ENCODE results near the gene MYRF.
A peak's percentile ranks its signal among the peaks of the same experiment; 100 is the strongest.

MYRF gene

GRCh38 chr11:61778357-61778886 lies 26.0 kb downstream of the MYRF start:
- no peak for DNase-seq

- DNase-seq, result no peak
Observed at GRCh38 chr11:61778920-61779650, 26.6 kb downstream of the MYRF start.

- no peak for DNase-seq
Observed at GRCh38 chr11:61779666-61780525, 27.5 kb downstream of the MYRF start.

GRCh38 chr11:61780581-61781162 lies 28.2 kb downstream of the MYRF start:
- no peak for DNase-seq

GRCh38 chr11:61781585-61781984 lies 29.1 kb downstream of the MYRF start:
- DNase-seq, result no peak

- no peak for DNase-seq
Observed at GRCh38 chr11:61782299-61782698, 29.9 kb downstream of the MYRF start.

GRCh38 chr11:61782841-61783240 lies 30.4 kb downstream of the MYRF start:
- no peak for DNase-seq

GRCh38 chr11:61783717-61784505 lies 31.5 kb downstream of the MYRF start:
- DNase-seq, result no peak

GRCh38 chr11:61784506-61784805 lies 32.0 kb downstream of the MYRF start:
- DNase-seq, result no peak

- no peak for DNase-seq
Observed at GRCh38 chr11:61785837-61786402, 33.5 kb downstream of the MYRF start.

- peak; percentile 56 for DNase-seq
Observed at GRCh38 chr11:61787928-61788491, 35.6 kb downstream of the MYRF start.

- peak; percentile 83 for DNase-seq
Observed at GRCh38 chr11:61791737-61792309, 39.4 kb downstream of the MYRF start.

GRCh38 chr11:61792310-61793082 lies 40.1 kb downstream of the MYRF start, which contains the start of the genes FEN1 and TMEM258:
TSS of gene FEN1 (plus strand) at chr11:61792911. CDS start at chr11:61795362, 2,451 bp downstream.
TSS of gene TMEM258 (minus strand) at chr11:61792599. CDS start at chr11:61792558, 41 bp downstream.
- peak; percentile 97 for DNase-seq

GRCh38 chr11:61793083-61793828 lies 40.8 kb downstream of the MYRF start:
- DNase-seq, result peak; percentile 75

- no peak for DNase-seq
Observed at GRCh38 chr11:61793829-61794204, 41.4 kb downstream of the MYRF start.

GRCh38 chr11:61794579-61794978 lies 42.1 kb downstream of the MYRF start:
- no peak for DNase-seq

GRCh38 chr11:61795459-61795858 lies 43.0 kb downstream of the MYRF start:
- DNase-seq, result no peak

GRCh38 chr11:61795876-61796526 lies 43.6 kb downstream of the MYRF start:
- DNase-seq, result no peak

GRCh38 chr11:61797263-61797944 lies 45.0 kb downstream of the MYRF start:
- DNase-seq, result peak; percentile 83

Data from NCI-H69 (cell line).